KMS-11 (cell line): ENCODE results near the gene TMEM131.
"Not testable (repeated sequence)": the region's sequence is repeated elsewhere in the genome, so short reads cannot be mapped to it uniquely, and the experiment has no call there.

Experiments used
- H2AFZ ChIP-seq: fragments of 200-600 bp; sonication (generic); 2 replicates; pipeline ENCODE4 v1.6.1; 2016; ENCODE audit warnings: antibody characterized with exemption, mixed run types, low read depth
- H3K27ac ChIP-seq: fragments of 200-600 bp; sonication (generic); 2 replicates; pipeline ENCODE4 v1.6.1; 2016; ENCODE audit warnings: mild to moderate bottlenecking, mixed run types
- H3K27me3 ChIP-seq: fragments of 200-600 bp; sonication (generic); 2 replicates; pipeline ENCODE4 v1.6.1; 2017; ENCODE audit warnings: mild to moderate bottlenecking, low read depth, mixed run types, moderate library complexity; ENCODE audit not compliant: insufficient read depth
- H3K36me3 ChIP-seq: fragments of 200-600 bp; sonication (generic); 2 replicates; pipeline ENCODE4 v1.6.1; 2017; ENCODE audit warnings: mild to moderate bottlenecking, mixed run types; ENCODE audit not compliant: insufficient read depth
- H3K4me1 ChIP-seq: fragments of 200-600 bp; sonication (generic); 2 replicates; pipeline ENCODE4 v1.6.1; 2016; ENCODE audit warnings: mild to moderate bottlenecking, low read depth, mixed run types; ENCODE audit not compliant: poor library complexity, severe bottlenecking
- H3K4me2 ChIP-seq: fragments of 200-600 bp; sonication (generic); 2 replicates; pipeline ENCODE4 v1.7.0; 2016; ENCODE audit warnings: mild to moderate bottlenecking, mixed run types
- H3K4me3 ChIP-seq: fragments of 200-600 bp; sonication (generic); IDR thresholded peaks from 2 replicates; pipeline ENCODE4 v1.6.1; 2017; ENCODE audit warnings: low read depth, low read length, mixed read lengths; ENCODE audit not compliant: insufficient read depth
- H3K79me2 ChIP-seq: fragments of 200-600 bp; sonication (generic); 2 replicates; pipeline ENCODE4 v1.6.1; 2016; ENCODE audit warnings: low read depth, mixed run types; ENCODE audit not compliant: insufficient read depth
- H3K9ac ChIP-seq: fragments of 200-600 bp; sonication (generic); 2 replicates; pipeline ENCODE4 v1.6.1; 2016; ENCODE audit warnings: mild to moderate bottlenecking, mixed run types
- H4K20me1 ChIP-seq: fragments of 200-600 bp; sonication (generic); 2 replicates; pipeline ENCODE4 v1.6.1; 2016; ENCODE audit warnings: mild to moderate bottlenecking, mixed run types; ENCODE audit not compliant: insufficient read depth
- CTCF ChIP-seq: fragments of 200-600 bp; sonication (generic); conservative IDR thresholded peaks from 2 replicates; pipeline ENCODE4 v1.6.1; 2017; ENCODE audit warnings: low read depth, mild to moderate bottlenecking, antibody characterized with exemption, low read length, moderate library complexity, mixed read lengths

The TMEM131 gene

GRCh38 chr2:97995734-97996624 lies at the start of gene TMEM131:
Gene TMEM131 (minus strand): TSS chr2:97995948. CDS start chr2:97995662, 286 bp downstream.
- Histone ChIP-seq H3K27me3 (no peaks in the 10 kb centered on the region), H3K36me3 (no peaks in the 10 kb centered on the region), H3K9ac (peak within 1 kb of the TSS; percentile 83), H4K20me1 (no peaks in the 10 kb centered on the region), H3K4me3 (peak within 1 kb of the TSS; percentile 93), H3K27ac (peak within 1 kb of the TSS; percentile 89), H3K4me1 (peaks cover 28% of the 10 kb centered on the region), H3K4me2 (peak within 1 kb of the TSS; percentile 90), H2AFZ (peak within 1 kb of the TSS; percentile 95), H3K79me2 (peaks cover 41% of the 10 kb centered on the region)
- no peak for TF ChIP-seq CTCF

- not testable (repeated sequence) for H3K4me1 ChIP-seq, H4K20me1 ChIP-seq, H3K27me3 ChIP-seq, H3K4me3 ChIP-seq, H3K4me2 ChIP-seq, H2AFZ ChIP-seq, H3K79me2 ChIP-seq, H3K27ac ChIP-seq, H3K9ac ChIP-seq, H3K36me3 ChIP-seq
These were observed 49.0 kb upstream of the TMEM131 start for GRCh38 chr2:98044730-98045129.

- H4K20me1 ChIP-seq, result no peaks in the 10 kb centered on the region
- H2AFZ ChIP-seq, result no peak overlapping the region
- no peaks in the 10 kb centered on the region for H3K36me3 ChIP-seq
- no peak overlapping the region for H3K4me3 ChIP-seq
- H3K27me3 ChIP-seq, result no peaks in the 10 kb centered on the region
- no peak overlapping the region for H3K27ac ChIP-seq
- no peak for TF ChIP-seq CTCF
- no peaks in the 10 kb centered on the region for H3K4me1 ChIP-seq
- no peak overlapping the region for H3K9ac ChIP-seq
- H3K4me2 ChIP-seq, result no peak overlapping the region
- no peaks in the 10 kb centered on the region for H3K79me2 ChIP-seq
These were observed 47.4 kb upstream of the TMEM131 start for GRCh38 chr2:98043101-98043500.

- no peaks in the 10 kb centered on the region for H3K27me3 ChIP-seq
- no peak overlapping the region for H3K4me2 ChIP-seq
- no peaks in the 10 kb centered on the region for H3K36me3 ChIP-seq
- no peaks in the 10 kb centered on the region for H4K20me1 ChIP-seq
- no peak overlapping the region for H3K9ac ChIP-seq
- H3K79me2 ChIP-seq, result no peaks in the 10 kb centered on the region
- no peak for TF ChIP-seq CTCF
- H3K4me3 ChIP-seq, result no peak overlapping the region
- H3K27ac ChIP-seq, result no peak overlapping the region
- no peak overlapping the region for H2AFZ ChIP-seq
- H3K4me1 ChIP-seq, result no peaks in the 10 kb centered on the region
These were observed 44.7 kb upstream of the TMEM131 start for GRCh38 chr2:98040331-98040939.
